ENCODE measurements around the gene SELENOK. TPM values are rescaled to one million over a fixed set of nuclear protein-coding genes. Genes with fewer than 3 reads are reported as not detected.

SELENOK gene
- total RNA-seq, 1 donor from 2014 or later = 55.0 TPM

- Histone ChIP-seq H3K4me1 (no peaks in the 10 kb centered on the region), H3K36me3 (no peaks in the 10 kb centered on the region), H3K27me3 (no peaks in the 10 kb centered on the region), H3K4me3 (no peak overlapping the region), H3K27ac (no peak overlapping the region), H3K9me3 (no peaks in the 10 kb centered on the region)
- intact Hi-C loops (cut with DNase I) = no loop called here
- DNase-seq (ENCODE audit: extremely low spot score in 2 of 2) = no peak
- TF ChIP-seq CTCF (IDR thresholded peaks at IDR 0.05) (no peak), POLR2AphosphoS5 (IDR thresholded peaks at IDR 0.05; ENCODE audit: insufficient read depth in 1 of 2, low read depth in 1 of 2) (no peak), POLR2A (IDR thresholded peaks at IDR 0.05) (no peak)
Observed at GRCh38 chr3:53837331-53837730, 54.3 kb downstream of the SELENOK start.

GRCh38 chr3:53836084-53836872, 55.4 kb downstream of the SELENOK start:
- H3K27me3 ChIP-seq = no peaks in the 10 kb centered on the region
- no peak for DNase-seq (ENCODE audit: extremely low spot score in 2 of 2)

DNA sequence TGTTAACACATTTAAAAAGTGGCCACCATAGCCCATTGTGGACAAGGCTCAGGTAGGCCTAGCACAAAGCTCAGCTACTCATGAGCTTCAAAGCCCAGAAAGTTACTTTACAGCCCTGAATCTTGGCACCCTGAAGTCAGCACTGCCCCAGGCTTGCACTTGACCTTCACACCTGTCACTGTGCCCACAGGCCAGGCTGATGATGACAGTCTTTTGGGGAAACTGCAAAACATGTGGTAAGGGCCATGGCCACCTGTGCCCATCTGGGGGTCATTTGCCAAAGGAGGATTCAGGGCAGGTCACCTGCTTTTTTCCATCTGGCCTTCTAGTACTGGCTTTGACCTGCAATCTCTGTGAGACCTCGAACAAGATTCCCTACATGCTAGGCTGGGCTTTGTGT, 56.4 kb downstream of the SELENOK start:
- intact Hi-C loops (cut with DNase I) = no loop called here
- Histone ChIP-seq H3K9me3 (no peaks in the 10 kb centered on the region), H3K4me1 (no peaks in the 10 kb centered on the region), H3K36me3 (no peaks in the 10 kb centered on the region), H3K4me3 (no peak overlapping the region), H3K27me3 (no peaks in the 10 kb centered on the region), H3K27ac (no peak overlapping the region)
- DNase-seq (ENCODE audit: extremely low spot score in 2 of 2) = no peak
- TF ChIP-seq POLR2AphosphoS5 (IDR thresholded peaks at IDR 0.05; ENCODE audit: insufficient read depth in 1 of 2, low read depth in 1 of 2) = no peak
- no peak for TF ChIP-seq CTCF (IDR thresholded peaks at IDR 0.05)
- no peak for TF ChIP-seq POLR2A (IDR thresholded peaks at IDR 0.05)

More at GRCh38 chr3:53836084-53836872, 55.4 kb downstream of the SELENOK start:
- TF ChIP-seq POLR2AphosphoS5 (IDR thresholded peaks at IDR 0.05; ENCODE audit: insufficient read depth in 1 of 2, low read depth in 1 of 2) (no peak), CTCF (IDR thresholded peaks at IDR 0.05) (no peak), POLR2A (IDR thresholded peaks at IDR 0.05) (no peak)
- Histone ChIP-seq H3K4me1 (no peaks in the 10 kb centered on the region), H3K9me3 (no peaks in the 10 kb centered on the region), H3K4me3 (no peak overlapping the region), H3K27ac (no peak overlapping the region), H3K36me3 (no peaks in the 10 kb centered on the region)
- intact Hi-C loops (cut with DNase I) = no loop called here

GRCh38 chr3:53834429-53835095, 57.1 kb downstream of the SELENOK start:
- Histone ChIP-seq H3K4me3 (no peak overlapping the region), H3K27me3 (no peaks in the 10 kb centered on the region), H3K4me1 (no peaks in the 10 kb centered on the region), H3K9me3 (no peaks in the 10 kb centered on the region), H3K36me3 (no peaks in the 10 kb centered on the region), H3K27ac (no peak overlapping the region)
- intact Hi-C loops (cut with DNase I) = no loop called here
- DNase-seq (ENCODE audit: extremely low spot score in 2 of 2) = no peak
- TF ChIP-seq POLR2AphosphoS5 (IDR thresholded peaks at IDR 0.05; ENCODE audit: insufficient read depth in 1 of 2, low read depth in 1 of 2) (peak in 1 of 2 donors; percentile 22), CTCF (IDR thresholded peaks at IDR 0.05) (no peak)

Other genes starting within 250 kb of the SELENOK start
- 1.7 TPM for gene CHDH, start 45.4 kb downstream of the SELENOK start, total RNA-seq
- not detected for gene IL17RB, start 45.3 kb downstream of the SELENOK start, total RNA-seq
- 18.4 TPM for gene ACTR8, start 9.7 kb downstream of the SELENOK start, total RNA-seq
- gene CACNA2D3, start 230.7 kb upstream of the SELENOK start, total RNA-seq = 17.2 TPM